Prostate gland (tissue), 1 donor: Measurements from ENCODE around the gene SMIM27.

Source experiments
- POLR2A ChIP-seq: fragments of 450-650 bp; IDR thresholded peaks from one replicate; pipeline ENCODE4 v1.6.1; 2016; ENCODE audit warnings: antibody characterized with exemption, mild to moderate bottlenecking
- POLR2AphosphoS5 ChIP-seq: sonication (generic); formaldehyde crosslinking; IDR thresholded peaks from one replicate; pipeline ENCODE4 v1.6.1; 2017; ENCODE audit warnings: antibody characterized with exemption

DNA sequence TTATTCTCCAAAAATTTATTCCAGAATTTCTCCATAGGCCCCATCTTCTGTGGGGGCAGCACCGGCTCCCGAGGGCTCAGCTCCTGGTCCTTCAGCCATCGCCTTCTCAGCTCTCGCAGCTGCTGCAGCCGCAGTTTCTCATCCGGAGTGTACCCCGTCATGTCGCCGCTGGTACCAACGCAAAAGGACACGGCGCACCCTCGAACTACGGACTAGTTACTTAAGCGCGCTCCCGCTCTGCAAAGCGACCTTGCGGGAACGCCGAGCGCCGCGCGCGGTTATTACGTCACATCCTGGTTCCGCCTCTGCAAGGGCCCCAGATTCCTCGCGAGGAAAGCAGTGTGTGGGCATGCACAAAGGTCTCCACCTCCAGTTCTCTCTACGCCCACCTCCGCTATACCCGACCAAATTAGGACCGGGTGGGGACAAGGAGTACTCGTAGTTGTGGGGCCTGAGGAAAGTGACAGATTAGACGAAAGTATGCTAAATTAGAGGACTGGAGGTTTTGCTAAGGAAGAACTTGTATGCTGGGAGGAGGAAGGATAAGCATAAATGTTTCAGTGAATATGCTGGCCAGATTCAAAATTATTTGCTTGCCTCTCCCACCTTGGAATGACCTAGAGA, 20.9 kb downstream of the SMIM27 start, which contains the start of gene NDUFB6:
- peak; percentile 59 for TF ChIP-seq POLR2A
- TF ChIP-seq POLR2AphosphoS5 = peak; percentile 95
